Esophagus squamous epithelium (tissue), 4 donors: ENCODE measurements around the gene TMOD1.

Experiments
- CTCF ChIP-seq, 6 experiments: fragments of 450-650 bp in 4 of 6; fragments of 200-600 bp in 2 of 6; sonication (generic) in 2 of 6; IDR thresholded peaks; one replicate each; pipeline ENCODE4 v1.5.1; 2016 to 2019; ENCODE audit warnings: antibody characterized with exemption in 6 of 6, mild to moderate bottlenecking in 4 of 6, moderate library complexity in 4 of 6
- POLR2A ChIP-seq, 4 donors: fragments of 450-650 bp; IDR thresholded peaks; one replicate each; pipeline ENCODE4 v1.6.1; 2017; ENCODE audit warnings: antibody characterized with exemption in 4 of 4, mild to moderate bottlenecking in 4 of 4, moderate library complexity in 3 of 4

- TF ChIP-seq CTCF (IDR thresholded peaks at IDR 0.05) (no peak), POLR2A (IDR thresholded peaks at IDR 0.05) (no peak)
Measured at GRCh38 chr9:97547098-97547829, 45.8 kb downstream of the TMOD1 start.
